Endothelial cell of umbilical vein (primary cell): ENCODE data around the gene SLC20A1. TPM values are rescaled to one million over a fixed set of nuclear protein-coding genes. Genes with fewer than 3 reads are reported as not detected.

Experiments used
- BruUV-seq: library from RNA; stranded (reverse); fragments of 400-500 nt; replicated peaks from 2 replicates; lab custom pipeline; 2021; lab: Mats Ljungman, UMichigan
- CTCF ChIA-PET: fragments of 300-600, 350-600 bp; sonication (Branson Sonifier 250); formaldehyde crosslinking; loops from one replicate; lab custom pipeline; 2021; ENCODE audit warnings: antibody characterized with exemption, inconsistent platforms; lab: Charles Lee
- POLR2A ChIA-PET: fragments of 300-600, 350-600 bp; sonication (Branson Sonifier 250); formaldehyde crosslinking; loops from one replicate; lab custom pipeline; 2021; ENCODE audit warnings: antibody characterized with exemption, inconsistent platforms; lab: Charles Lee
- DNase-seq: peaks from one replicate; pipeline ENCODE4 v3.0.0-alpha.2; 2011; ENCODE audit warnings: low read depth, low spot score
- FAIRE-seq: peaks from 2 replicates; lab custom pipeline; 2011; peaks lifted over from hg19 to GRCh38; lab: Jason Lieb, UNC
- H2AFZ ChIP-seq: 2 replicates; pipeline ENCODE4 v1.6.0; 2012; ENCODE audit warnings: low read depth, low read length, control low read depth, inconsistent platforms
- H3K27ac ChIP-seq: 2 replicates; pipeline ENCODE4 v1.5.1; 2011; ENCODE audit warnings: low read depth, mild to moderate bottlenecking, control low read depth, low read length, moderate library complexity; ENCODE audit not compliant: insufficient read depth
- H3K27me3 ChIP-seq, 2 experiments: 2 replicates each; pipeline versions ENCODE4 v1.6.0 to v1.6.1; 2011; ENCODE audit warnings: low read length in 2 of 2, mixed read lengths in 1 of 2; ENCODE audit not compliant: control insufficient read depth in 2 of 2, insufficient read depth in 2 of 2
- H3K36me3 ChIP-seq, 2 experiments: 2 replicates in 1 of 2; 3 replicates in 1 of 2; pipeline ENCODE4 v1.5.1; 2011; ENCODE audit warnings: low read length in 2 of 2, mild to moderate bottlenecking in 1 of 2, moderate library complexity in 1 of 2; ENCODE audit not compliant: control insufficient read depth in 2 of 2, insufficient read depth in 2 of 2; ENCODE audit errors: extremely low read depth in 1 of 2
- H3K4me1 ChIP-seq: 3 replicates; pipeline ENCODE4 v1.5.1; 2011; ENCODE audit warnings: mild to moderate bottlenecking, low read length; ENCODE audit not compliant: control insufficient read depth, insufficient read depth; ENCODE audit errors: extremely low read depth
- H3K4me2 ChIP-seq: 2 replicates; pipeline ENCODE4 v1.6.1; 2011; ENCODE audit warnings: low read length, control low read depth, mixed read lengths; ENCODE audit not compliant: insufficient read depth
- H3K4me3 ChIP-seq, 3 experiments: fragments of 200-600 bp in 1 of 3; sonication (generic), shearing (Covaris generic) in 1 of 3; replicated peaks in 1 of 3; 2 replicates each; pipeline ENCODE4 v1.5.1; 2011 to 2016; ENCODE audit warnings: control low read depth in 3 of 3, low read length in 3 of 3, mild to moderate bottlenecking in 2 of 3, inconsistent platforms in 1 of 3, low read depth in 1 of 3, moderate library complexity in 1 of 3; ENCODE audit not compliant: insufficient read depth in 1 of 3
- H3K79me2 ChIP-seq: 2 replicates; pipeline ENCODE4 v1.6.0; 2012; ENCODE audit warnings: low read length, inconsistent platforms; ENCODE audit not compliant: control insufficient read depth, insufficient read depth
- H3K9ac ChIP-seq: replicated peaks from 2 replicates; pipeline ENCODE3; 2011; ENCODE audit warnings: low read length, control low read depth; ENCODE audit not compliant: insufficient read depth; ENCODE audit errors: extremely low read depth
- H3K9me1 ChIP-seq: replicated peaks from 3 replicates; pipeline ENCODE4 v1.6.0; 2011; ENCODE audit warnings: mild to moderate bottlenecking, low read length; ENCODE audit not compliant: control insufficient read depth, insufficient read depth; ENCODE audit errors: extremely low read depth
- H3K9me3 ChIP-seq: replicated peaks from 2 replicates; pipeline ENCODE4 v1.5.1; 2012; ENCODE audit warnings: low read length, inconsistent platforms; ENCODE audit not compliant: control insufficient read depth, insufficient read depth
- H4K20me1 ChIP-seq: replicated peaks from 2 replicates; pipeline ENCODE3; 2011; ENCODE audit warnings: mild to moderate bottlenecking, low read length; ENCODE audit not compliant: control insufficient read depth, insufficient read depth; ENCODE audit errors: extremely low read depth
- CTCF ChIP-seq, 2 donors: IDR thresholded peaks; 1 replicate in 1 of 2; 2 replicates in 1 of 2; pipeline ENCODE4 v1.5.1; 2011; ENCODE audit warnings: low read length in 2 of 2, mild to moderate bottlenecking in 2 of 2, moderate library complexity in 2 of 2, control low read depth in 1 of 2, inconsistent platforms in 1 of 2, low read depth in 1 of 2; ENCODE audit not compliant: insufficient read depth in 1 of 2; ENCODE audit errors: extremely low read depth in 1 of 2
- EZH2 ChIP-seq: IDR thresholded peaks from 2 replicates; pipeline ENCODE4 v1.6.1; 2012; ENCODE audit warnings: borderline replicate concordance, low read depth, mild to moderate bottlenecking, moderate library complexity, low read length, inconsistent platforms; ENCODE audit not compliant: severe bottlenecking
- FOS ChIP-seq: IDR thresholded peaks from 2 replicates; pipeline ENCODE4 v1.6.1; 2011; ENCODE audit warnings: mild to moderate bottlenecking, low read length, moderate library complexity, borderline replicate concordance; ENCODE audit not compliant: insufficient read depth
- GATA2 ChIP-seq: IDR thresholded peaks from 2 replicates; pipeline ENCODE4 v1.7.0; 2011; ENCODE audit warnings: low read depth, mild to moderate bottlenecking, moderate library complexity, mixed read lengths, low read length; ENCODE audit not compliant: insufficient read length, insufficient read depth
- JUN ChIP-seq: IDR thresholded peaks from 2 replicates; pipeline ENCODE4 v1.6.1; 2011; ENCODE audit warnings: borderline replicate concordance, low read depth; ENCODE audit not compliant: insufficient read length, insufficient read depth
- MYC ChIP-seq: IDR thresholded peaks from one replicate; pipeline ENCODE4 v1.6.1; 2011; ENCODE audit warnings: mild to moderate bottlenecking, low read depth, low read length
- POLR2A ChIP-seq: IDR thresholded peaks from 2 replicates; pipeline ENCODE4 v1.6.1; 2012; ENCODE audit warnings: low read depth, mild to moderate bottlenecking, control low read depth, low read length
- POLR2AphosphoS5 ChIP-seq: IDR thresholded peaks from 2 replicates; pipeline ENCODE4 v1.6.1; 2012; ENCODE audit warnings: low read depth, mild to moderate bottlenecking, control low read depth, low read length, moderate library complexity; ENCODE audit not compliant: insufficient read depth
- dilution Hi-C: fragments of 300-500 bp; cut with MboI; formaldehyde crosslinking; loops from one replicate; pipeline ENCODE4 v1.15.0; 2019; ENCODE audit warnings: low sequenced_read_pairs; ENCODE audit not compliant: extremely low pct_ligation_motif_present
- intact Hi-C: fragments of 100-400 bp; cut with micrococcal nuclease; formaldehyde crosslinking; loops from one replicate; pipeline ENCODE4 v1.10.0; 2022
- polyA plus RNA-seq, 4 experiments: library from polyadenylated mRNA; depleted of rRNA in 3 of 4; stranded (reverse) in 3 of 4; unstranded in 1 of 4; fragments of >200 nt; gene quantifications; 2 replicates each; pipeline versions ENCODE4 v1.2.1 to v1.2.3, GENCODE V29; 2011 to 2012; ENCODE audit warnings: missing spikeins in 1 of 4
- total RNA-seq: library from RNA; stranded (reverse); gene quantifications from 2 replicates; pipeline ENCODE4 v1.2.3, GENCODE V29; 2021
- TF ChIP-seq, protein P1 (sequence below): IDR thresholded peaks from 2 replicates; pipeline ENCODE4 v1.6.1; 2011; ENCODE audit not compliant: insufficient read depth, insufficient read length

SLC20A1 gene
- total and polyA plus RNA-seq, 2 donors (not counting 3 experiments of a cell fraction or from before 2014, with no cell fraction given) = 52.7 to 149 TPM

DNA sequence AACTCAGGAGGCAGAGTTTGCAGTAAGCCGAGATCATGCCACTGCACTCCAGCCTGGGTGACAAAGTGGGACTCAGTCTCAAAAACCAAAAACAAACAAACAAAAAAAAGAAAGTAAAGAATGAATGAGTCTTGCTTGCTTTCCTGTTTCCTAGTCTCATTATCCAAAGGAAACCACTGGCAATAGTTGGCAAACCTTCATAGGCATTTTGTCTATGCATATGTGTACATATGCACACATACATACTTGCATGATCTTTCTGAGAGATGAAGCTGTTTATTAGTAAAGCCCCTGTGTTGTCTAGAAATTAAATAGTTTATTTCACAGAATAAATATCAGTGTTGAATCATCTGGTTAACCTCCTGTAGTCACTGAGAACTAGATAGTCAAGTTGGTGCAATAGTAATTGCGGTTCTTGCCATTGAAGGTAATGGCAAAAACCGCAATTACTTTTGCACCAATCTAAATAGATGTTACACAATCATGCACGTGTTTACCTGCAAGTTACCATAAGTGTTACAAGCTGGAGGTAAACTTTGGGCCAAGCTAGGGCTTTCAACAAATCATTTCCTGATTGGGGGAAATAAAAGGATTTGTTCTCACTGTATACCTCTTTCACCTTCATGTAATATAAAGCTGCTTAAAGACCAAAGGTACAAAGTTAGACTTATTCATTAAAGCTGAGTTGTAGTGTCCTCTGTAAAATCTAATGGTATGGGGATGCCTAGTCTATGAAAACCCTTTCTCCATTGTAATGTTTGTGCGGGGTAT is 24.7 kb downstream of the SLC20A1 start:
- Histone ChIP-seq H3K9me3 (no peaks in the 10 kb centered on the region), H4K20me1 (no peaks in the 10 kb centered on the region), H3K27me3 (no peaks in the 10 kb centered on the region), H3K4me3 (no peak overlapping the region), H3K4me2 (peak overlapping the region; percentile 46), H3K27ac (no peak overlapping the region), H3K79me2 (no peaks in the 10 kb centered on the region), H2AFZ (no peak overlapping the region), H3K9ac (no peak overlapping the region), H3K9me1 (no peaks in the 10 kb centered on the region), H3K4me1 (peaks cover 33% of the 10 kb centered on the region), H3K36me3 (peaks cover under 1 to 2% of the 10 kb centered on the region in 2 experiments)
- ChIA-PET POLR2A (interaction anchor here (0.7 to 1.3 kb wide), 2 partner anchors 13 to 25 kb away, joined by 4 to 11 read pairs; partner anchors contain the start of gene SLC20A1), CTCF (interaction anchor here (0.7 to 6.6 kb wide), 7 partner anchors 11 to 57 kb away, joined by 3 to 34 read pairs (median 4); no protein-coding TSS in a partner anchor)
- TF ChIP-seq POLR2AphosphoS5 (no peak), FOS (no peak), POLR2A (no peak), JUN (no peak), EZH2 (no peak), MYC (no peak), CTCF (IDR thresholded peaks at IDR 0.05; ENCODE audit: extremely low read depth in 1 of 2, insufficient read depth in 1 of 2, low read depth in 1 of 2, low read length in 2 of 2) (no peak), GATA2 (no peak)
- TF ChIP-seq, protein P1, sequence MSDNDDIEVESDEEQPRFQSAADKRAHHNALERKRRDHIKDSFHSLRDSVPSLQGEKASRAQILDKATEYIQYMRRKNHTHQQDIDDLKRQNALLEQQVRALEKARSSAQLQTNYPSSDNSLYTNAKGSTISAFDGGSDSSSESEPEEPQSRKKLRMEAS = no peak
- BruUV-seq = no TSS peak
- peak; percentile 46 for DNase-seq
- FAIRE-seq = peak; percentile 75
- intact Hi-C loops (no loop called here), dilution Hi-C loops (no loop called here)
